Measurements from ENCODE around the gene NSMF.
A peak's percentile ranks its signal among the peaks of the same experiment; 100 is the strongest.

The NSMF gene

DNA sequence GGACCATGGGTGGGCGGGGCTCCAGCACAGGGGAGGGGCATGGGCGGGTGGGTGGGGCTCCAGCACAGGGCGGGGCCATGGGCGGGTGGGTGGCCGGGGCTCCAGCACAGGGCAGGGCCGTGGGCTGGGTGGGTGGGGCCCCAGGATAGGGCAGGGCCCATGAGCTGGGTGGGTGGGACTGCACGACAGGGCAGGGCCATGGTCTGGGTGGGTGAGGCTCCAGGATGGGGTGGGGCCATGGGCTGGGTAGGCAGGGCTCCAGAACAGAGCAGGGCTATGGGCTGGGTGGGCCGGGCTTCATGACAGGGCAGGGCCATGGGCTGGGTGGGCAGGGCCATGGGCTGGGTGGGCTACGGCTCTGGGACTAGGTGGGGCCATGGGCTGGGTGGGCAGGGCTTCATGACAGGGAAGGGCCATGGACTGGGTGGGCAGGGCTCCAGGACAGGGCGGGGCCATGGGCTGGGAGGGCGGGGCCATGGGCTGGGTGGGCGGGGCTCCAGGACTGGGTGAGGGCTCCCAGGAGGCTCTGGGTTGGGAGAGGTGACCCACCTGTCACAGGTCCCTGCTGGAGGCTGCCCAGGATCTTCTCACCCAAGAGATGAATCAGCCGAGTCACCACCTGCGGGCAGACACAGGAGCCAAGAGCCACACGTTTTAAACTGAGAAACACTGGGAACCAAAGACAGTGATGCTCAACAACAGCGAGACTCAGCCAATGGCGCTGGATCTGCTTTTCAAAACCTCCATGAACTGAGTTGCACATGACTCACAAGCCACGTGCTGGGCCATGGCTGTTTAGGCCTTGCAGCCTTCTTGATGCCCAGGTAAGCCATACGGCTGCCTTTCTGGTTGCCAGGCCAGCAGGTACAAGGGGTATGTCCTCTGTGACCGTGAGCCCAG lies 33.6 kb upstream of the NSMF start:
- no peak for DNase-seq (ENCODE audit: low spot score)

DNA sequence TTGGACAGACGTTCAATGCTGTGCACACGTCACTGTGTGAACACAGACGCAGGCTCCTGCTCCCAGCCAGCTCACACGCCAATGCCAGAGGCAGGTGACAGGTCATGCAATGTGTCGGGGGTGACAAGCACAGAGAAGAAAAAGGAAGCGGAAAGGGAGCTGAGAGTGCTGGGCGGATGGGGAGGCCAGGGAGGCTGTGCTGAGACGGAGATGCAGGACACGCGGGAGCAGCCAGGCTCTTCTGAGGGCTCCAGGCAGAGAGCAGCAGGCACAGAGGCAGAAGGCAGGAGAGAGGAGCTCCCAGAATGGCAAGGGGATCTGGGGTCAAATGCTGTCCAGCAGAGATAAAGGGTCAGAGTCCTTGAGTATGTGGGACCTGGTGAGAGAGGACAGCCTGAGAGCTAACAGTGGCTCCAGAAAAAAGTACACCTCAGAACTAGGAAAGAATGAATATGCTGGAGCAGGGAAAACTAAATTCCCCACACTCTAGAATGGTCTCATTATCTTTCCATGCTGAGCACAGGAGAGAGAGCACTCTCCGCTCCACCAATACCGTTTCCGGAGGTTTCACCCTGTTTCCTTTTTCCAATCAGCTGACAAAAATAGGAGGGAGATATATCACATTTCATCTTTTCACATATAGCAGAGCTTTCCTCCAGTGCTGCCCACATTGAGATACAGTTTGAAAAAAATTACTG lies 32.8 kb upstream of the NSMF start:
- DNase-seq (ENCODE audit: low spot score), result no peak

DNA sequence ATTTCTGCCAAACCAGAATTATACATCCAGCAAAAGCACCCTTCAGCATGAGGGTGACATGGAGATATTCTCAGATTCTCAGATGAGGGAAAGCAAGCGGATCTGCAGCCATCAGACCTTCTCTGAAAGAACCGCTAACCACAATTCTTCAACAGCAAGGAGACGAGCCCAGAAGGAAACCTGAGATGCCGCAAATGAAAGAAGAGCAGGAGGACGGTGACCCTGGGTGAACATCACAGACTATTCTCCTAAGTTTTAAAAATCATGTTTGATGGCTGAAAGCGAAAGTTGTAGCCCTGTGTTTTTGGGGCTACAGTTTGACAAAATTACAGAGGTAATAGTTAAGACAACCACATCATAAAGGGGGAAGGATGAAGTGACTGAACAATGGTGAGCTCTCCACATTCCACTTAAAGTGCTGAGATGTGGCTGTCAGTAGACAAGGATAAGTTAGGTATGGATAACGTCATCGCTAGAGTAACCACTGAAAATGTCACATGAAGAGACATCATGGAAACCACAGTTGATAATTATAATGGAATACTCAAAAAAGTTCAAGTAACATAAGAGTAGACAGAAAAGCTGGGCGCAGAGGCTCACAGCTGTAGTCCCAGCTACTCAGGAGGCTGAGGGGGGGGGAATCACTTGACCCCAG lies 31.5 kb upstream of the NSMF start:
- no peak for DNase-seq (ENCODE audit: low spot score)

DNA sequence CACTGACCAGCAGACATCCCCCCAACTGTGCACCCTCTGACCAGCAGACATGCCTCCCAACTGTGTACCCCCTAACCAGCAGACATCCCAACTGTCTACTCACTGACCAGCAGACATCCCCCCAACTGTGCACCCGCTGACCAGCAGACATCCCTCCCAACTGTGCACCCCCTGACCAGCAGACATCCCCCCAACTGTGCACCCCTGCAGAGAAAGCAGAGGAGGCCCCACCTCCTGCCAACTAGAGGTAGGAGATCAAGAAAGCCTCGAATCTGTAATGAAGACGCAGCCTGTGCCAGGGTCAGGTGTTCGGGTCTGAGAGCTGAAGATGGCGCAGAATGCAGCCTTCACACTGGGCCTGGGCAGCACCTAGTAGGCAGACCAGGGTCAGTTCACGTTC lies 29.8 kb upstream of the NSMF start:
- no peak for DNase-seq (ENCODE audit: low spot score)

DNA sequence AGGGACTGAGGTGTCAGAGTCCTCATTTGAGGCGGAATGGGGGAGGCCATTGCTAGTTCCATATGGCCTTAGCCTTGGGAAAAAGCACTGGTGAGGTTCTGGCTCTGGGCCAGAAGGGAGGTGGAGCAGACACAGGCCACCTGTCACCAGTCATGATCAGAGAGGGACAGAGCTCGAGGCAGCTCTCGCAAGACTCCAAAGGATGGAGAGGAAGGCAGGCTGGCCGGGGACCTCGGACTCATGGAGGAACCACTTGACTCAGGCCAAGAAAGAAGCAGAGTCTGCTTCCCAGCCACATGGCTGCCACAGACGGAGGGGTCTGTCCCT lies 29.2 kb upstream of the NSMF start:
- DNase-seq (ENCODE audit: low spot score), result no peak

DNA sequence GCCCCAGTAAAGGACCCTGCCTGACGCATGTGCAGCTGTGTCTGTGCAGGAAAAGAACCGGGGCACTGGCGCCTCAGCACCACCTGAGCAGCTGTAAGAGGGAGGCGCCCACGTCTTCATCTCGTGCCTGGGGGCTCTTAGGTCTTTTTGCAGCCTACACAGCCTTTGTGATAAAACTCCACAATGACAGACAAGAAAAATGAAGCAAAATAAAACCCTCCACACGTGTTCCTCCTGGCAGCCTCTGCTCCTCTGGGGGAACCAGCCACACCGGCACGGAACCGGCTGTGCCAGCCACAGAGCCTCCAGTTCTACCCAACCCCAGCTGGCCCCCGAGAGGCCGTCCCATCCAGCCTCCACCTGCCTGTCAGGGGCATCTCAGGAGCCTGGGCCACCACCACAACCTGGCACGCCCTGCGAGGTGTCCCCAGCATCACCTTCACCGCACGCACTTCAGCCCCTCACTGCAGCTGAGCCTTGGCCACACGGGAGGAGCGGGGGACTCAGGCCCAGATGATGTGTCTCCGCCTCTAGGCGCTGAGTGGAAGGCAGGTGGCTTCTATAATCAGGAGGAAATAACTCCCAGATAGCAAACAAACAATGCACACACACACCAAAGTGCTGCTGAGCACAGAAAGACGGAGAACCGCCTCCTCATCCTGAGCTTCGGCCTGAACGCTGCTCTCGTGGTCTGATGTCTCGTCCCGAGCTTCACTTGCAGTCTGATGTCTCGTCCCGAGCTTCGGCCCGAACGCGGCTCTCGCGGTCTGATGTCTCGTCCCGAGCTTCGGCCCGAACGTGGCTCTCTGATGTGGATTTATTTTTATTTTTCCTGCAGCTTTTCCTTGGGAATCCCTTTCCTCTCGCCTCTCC lies 28.6 kb upstream of the NSMF start:
- no peak for DNase-seq (ENCODE audit: low spot score)

DNA sequence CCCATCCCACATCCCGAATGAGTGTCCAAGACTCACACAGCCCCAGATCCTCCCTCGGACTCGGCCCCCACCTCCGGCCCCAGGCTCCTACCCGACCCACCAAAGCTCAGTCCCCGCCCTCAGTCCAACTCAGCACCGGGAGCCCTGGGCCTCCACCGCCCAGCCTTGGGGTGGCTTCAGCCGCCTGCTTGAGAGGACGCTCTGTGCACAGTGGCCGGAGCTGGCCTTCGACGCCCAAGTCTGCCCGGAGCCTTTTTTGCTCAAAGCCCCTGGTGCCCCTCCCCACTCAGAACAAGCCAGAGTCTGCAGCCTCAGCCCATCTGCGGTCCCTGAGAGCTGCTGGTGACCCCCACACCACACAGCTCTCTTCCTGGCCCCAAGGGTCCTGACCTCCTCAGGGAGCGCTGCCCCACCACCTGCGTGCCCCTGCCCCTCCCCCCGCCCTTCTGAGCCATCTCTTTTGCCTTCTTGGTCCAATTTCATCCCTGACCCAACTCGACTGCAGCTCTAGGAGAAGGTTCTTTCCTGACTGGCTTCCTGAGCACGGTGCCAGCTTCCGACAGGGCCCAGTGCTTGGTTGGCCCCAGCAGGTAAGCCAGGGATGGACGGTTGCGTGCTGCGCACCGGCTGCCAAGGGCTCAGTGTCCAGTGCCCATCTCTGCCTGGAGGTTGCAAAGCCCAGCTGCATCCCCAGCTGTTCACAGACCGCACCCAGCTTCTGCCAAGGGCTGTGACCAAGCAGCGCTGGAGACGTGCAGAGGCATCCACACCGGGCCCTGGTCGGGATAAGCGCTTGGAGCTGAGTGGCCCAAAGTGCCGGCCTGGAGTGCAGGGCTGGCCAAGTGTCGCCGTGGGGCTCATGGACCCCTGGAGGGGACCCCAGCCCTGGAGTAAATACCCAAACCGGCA lies 27.7 kb upstream of the NSMF start:
- DNase-seq (ENCODE audit: low spot score), result no peak

DNA sequence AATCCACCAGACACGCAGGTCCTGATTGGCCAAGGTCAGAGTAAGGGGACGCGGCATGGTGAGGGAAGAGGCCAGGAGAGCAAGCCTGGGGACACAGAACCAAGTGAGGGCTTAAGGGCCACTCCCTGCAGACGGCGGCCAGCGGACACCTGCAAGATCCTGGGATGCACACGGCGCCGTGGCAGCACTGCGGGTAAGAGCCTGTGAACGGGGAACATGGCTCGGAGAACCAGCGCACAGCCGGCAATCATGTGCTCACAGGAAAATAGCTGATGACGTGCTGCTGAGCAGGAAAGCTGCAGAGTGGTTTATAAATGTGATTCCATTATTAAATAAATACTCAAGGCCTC lies 27.0 kb upstream of the NSMF start:
- no peak for DNase-seq (ENCODE audit: low spot score)

DNA sequence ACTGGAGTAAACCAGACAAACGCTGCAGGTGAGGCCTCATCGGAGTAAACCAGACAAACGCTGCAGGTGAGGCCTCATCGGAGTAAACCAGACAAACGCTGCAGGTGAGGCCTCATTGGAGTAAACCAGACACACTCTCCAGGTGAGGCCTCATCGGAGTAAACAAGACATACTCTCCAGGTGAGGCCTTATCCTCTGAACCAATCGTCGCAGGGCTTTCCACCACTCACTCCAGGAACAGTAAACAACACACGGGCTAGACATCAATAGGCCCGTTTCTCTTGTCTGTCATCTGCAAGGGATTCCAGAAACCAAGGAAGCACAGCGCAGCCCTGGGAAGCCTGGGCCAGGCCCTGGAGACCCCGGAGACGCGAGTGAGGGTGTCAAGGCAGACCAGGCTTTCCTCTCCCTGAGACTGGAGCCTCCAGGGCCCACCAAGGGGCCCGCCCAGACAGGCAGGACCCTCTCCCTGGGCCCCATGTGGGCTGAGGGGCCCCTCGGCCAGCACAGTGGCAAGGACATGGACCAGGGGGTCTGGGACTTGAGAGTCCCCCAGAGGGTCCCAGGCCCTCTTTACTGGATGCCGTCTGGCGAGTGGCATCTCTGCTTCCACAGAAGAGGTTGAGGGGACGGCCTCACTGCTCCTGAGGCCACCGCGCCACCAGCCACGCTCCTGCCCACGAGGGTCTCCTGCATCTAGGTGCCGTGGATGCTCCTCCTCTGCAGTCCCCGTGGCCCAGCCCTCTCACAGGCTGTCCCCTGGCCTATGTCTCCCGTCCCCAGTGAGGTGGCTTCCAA lies 26.4 kb upstream of the NSMF start:
- DNase-seq (ENCODE audit: low spot score), result no peak

DNA sequence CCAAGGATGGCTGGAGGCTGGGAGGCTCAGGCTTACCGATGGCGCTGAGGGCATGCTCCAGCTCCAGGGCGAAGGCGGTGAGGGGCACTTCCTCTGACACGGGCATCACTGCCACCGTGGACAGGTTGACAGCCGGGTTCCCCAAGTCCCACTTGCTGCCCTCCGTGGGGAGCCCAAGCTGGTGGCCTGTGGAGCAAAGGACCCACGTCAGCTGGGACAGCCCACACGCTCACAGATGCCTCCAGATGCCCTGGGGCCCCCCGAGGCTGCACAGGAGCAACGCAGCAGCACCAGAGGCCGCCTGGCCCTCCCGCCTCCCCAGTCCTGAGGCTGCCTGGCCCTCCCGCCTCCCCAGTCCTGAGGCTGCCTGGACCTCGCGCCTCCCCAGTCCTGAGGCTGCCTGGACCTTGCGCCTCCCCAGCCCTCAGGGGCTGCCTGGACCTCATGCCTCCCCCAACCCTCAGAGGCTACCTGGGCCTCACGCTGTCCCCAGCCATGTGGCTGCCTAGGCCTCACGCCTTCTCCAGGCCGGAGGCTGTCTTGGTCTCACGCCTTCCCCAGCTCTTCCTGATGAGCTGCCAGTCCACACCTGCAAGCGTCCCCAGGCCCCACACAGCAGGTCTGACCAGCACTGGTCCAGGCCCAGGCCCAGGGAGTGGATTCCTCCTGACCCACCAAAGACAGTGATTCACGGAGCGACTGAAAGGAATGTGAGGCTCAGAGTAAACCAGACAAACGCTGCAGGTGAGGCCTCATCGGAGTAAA lies 25.6 kb upstream of the NSMF start:
- DNase-seq (ENCODE audit: low spot score), result no peak

DNA sequence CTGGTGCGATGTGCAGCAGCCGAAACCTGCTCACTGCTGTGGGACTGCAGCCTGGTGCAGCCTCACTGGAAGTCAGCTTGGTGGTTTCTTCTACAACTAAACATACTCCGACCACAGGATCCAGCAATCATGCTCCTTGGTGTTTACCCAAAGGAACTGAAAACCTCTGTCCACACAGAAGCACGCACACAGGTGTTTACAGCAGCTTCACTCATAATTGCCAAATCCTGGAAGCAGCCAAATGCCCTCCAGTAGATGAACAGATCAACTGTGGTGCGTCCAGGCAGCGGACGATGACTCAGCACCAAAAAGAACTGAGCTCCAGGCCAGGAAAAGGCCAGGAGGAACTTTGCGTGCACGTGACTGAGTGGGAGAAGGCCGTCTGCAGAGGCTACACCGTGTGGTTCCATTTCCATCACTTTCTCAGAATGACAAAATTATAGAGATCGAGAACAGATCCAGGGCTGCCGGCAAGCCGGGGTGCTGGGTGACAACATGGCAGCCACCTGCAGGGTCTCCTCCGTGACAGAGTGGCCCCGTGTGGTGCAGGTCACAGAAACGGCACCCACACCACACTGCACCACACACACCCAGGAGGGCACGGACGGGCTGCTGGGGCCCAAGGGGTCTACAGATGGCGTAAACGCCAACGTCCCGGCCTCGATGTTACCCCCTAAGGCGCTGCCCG lies 23.1 kb upstream of the NSMF start:
- peak; percentile 71 for DNase-seq (ENCODE audit: low spot score)

DNA sequence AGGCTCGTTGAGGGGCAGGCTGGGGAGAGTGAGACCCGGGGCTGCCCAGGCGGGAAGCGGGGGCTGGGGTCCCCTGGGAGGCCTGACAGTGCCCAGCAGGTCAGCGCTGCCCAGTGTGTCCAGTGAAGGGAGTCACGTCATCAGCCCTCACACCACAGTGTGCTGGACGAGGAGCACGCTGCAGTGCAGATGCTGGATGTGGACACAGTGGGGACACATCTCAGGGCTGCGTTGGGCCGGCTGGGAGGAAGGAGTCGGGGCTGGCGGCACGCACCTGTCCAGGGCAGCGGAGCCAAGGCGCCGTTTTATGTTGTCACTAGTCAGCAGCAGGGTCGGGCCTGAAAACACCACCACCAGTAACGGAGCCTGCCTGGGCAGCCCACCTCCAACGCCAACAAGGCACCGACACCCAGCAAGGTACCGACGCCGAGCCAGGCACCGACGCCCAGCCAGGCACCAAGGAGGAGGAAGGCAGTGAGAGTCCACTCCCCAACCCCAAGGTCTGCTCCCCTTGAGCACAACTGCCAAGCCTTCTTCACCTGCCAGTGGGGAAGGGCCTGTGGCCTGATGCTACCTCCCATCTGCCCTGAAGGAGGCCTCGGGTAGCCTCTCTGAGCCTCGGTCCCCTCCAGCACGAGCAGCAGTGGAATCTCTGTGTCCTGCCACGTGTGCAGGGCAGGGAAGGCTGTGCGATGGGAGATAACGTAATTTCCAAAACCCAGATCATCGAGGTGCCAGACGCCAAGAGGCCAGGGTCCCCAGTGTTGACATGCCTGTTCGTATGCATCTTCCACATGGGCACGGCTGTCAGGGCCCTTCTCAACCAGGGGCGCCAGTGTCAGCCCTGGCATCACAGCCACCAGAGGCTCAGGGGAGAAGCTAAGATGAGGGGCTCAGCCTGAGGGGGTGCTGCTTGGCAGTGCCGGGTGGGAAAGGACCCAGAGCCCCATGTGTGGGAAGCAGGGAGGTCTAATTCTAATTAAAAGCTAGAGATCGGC lies 21.9 kb upstream of the NSMF start:
- DNase-seq (ENCODE audit: low spot score), result no peak

DNA sequence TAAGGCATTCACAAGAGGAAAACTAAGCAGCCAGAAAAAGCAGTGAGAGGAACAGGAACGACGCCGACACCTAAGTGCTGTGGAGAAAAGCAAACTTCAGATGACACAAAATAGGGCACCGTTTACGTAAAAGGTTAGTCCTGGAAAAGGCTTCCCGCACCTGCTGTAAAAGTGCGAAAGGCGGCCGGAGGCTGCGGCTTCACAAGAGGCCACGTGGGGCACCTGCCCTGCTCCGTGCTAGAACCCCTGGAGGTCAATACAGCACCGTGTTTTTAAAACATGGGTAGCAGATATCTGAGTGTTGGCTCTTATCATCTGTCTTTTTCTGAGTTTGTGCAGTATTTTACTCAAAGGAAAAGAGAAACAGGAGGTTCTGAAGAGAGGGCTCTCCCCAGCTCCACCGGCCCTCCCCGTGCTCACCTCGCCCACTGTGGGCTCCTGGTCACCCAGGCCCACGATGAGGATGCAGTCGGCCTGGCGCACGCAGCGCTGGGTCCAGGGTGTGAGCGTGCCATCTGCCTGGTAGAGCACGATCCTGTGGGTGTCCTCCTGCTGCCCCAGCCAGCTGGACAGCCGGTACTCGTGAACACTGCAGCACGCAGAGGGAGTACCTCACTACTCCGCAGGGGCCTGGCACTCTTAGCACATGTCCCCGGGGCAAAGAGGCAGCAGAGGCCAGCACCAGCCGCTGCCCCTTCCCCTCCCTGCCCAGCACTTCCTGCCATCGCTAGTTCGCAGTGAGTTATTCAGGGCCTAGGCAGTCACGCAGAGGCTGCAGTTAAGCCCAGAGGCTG lies 21.0 kb upstream of the NSMF start:
- DNase-seq (ENCODE audit: low spot score), result no peak

DNA sequence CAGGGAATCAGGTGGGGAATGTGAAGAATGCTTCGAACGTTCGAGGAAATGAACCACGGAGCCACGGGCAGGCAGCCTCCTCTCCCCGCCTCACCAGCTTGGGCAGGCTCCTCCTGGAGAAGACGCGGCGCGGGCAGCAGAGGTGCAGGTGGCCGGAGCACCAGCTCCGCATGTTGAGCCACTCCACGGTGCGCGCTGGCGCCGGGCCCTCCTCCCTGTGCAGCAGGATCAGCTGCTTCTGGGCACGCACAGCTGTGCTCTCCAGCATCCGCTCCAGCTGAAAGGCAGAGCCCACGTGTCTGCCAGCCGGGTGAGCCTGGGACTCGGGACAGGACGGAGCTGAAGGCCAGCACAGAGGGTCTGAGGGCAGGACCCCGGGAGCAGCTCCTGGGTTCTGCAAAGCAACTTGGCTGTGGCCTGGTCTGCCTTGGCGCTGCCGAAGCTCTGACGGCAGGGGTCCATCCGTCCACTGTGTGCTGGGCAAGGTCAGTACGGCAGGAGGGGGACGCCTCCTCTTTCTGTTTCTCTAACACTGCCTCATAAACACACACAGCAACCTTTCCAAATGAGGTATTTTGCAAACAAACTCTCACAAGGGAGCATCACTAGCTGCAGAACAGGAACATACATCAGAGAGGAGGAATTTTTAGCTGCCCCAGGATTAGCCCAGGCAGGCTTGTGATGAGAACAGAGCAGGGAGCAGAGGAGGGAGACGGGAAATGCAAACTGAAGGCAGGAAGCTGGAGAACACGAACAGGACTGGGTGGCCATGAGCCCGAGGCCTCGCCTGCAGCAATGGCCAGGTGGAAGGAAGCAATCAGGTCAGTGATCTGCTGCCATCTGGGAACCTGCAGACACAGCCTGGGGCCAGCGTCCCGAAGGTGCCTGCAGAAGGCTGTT lies 20.1 kb upstream of the NSMF start:
- no peak for DNase-seq (ENCODE audit: low spot score)

DNA sequence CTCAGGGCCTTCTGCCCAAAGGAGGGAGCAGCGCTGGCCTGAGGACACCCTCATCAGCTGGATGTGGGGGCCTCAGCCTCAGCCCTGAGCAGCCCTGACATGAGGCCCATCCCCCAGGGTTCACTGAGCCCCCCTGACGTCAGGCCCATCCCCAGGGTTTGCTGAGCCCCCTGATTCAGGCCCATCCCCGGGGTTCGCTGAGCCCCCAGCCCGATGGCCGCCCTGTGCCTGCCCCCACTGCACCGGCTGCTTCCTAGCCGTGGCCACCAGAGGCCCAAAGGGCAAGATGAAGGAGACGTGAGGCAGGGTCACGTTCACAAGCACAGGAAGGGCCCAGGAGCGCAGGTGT lies 19.5 kb upstream of the NSMF start:
- no peak for DNase-seq (ENCODE audit: low spot score)

All from hepatic stellate cell (primary cell).